Ishikawa (cell line): ENCODE data around the gene FAAP100.

Experiments used
- CREB1 ChIP-seq: IDR thresholded peaks from 2 replicates; pipeline ENCODE4 v1.6.1; 2012; ENCODE audit warnings: low read depth
- REST ChIP-seq: IDR thresholded peaks from 2 replicates; pipeline ENCODE4 v1.6.1; 2012; ENCODE audit warnings: low read depth, mild to moderate bottlenecking
- TAF1 ChIP-seq: IDR thresholded peaks from 2 replicates; pipeline ENCODE4 v1.6.1; 2012; ENCODE audit warnings: low read depth, mild to moderate bottlenecking
- TCF12 ChIP-seq: IDR thresholded peaks from 2 replicates; pipeline ENCODE4 v1.6.1; 2012; ENCODE audit warnings: low read depth
- YY1 ChIP-seq: IDR thresholded peaks from 2 replicates; pipeline ENCODE4 v1.6.1; 2012; ENCODE audit warnings: low read depth

GRCh38 chr17:81576621-81577277, 24.6 kb upstream of the FAAP100 start:
- TF ChIP-seq YY1, result no peak
- no peak for TF ChIP-seq CREB1
- TF ChIP-seq TCF12, result no peak
- no peak for TF ChIP-seq TAF1
- TF ChIP-seq REST, result no peak
